ENCODE results near the gene MICALL1. TPM values are rescaled to one million over a fixed set of nuclear protein-coding genes. Genes with fewer than 3 reads are reported as not detected.

Gene MICALL1
- total RNA-seq, 1 donor from 2014 or later: 5.0 TPM

- peaks cover 6% of the 10 kb centered on the region for H3K27me3 Mint-ChIP-seq (ENCODE audit: insufficient read depth, low read depth)
- peaks cover under 1% of the 10 kb centered on the region for H3K36me3 Mint-ChIP-seq
- TF ChIP-seq EZH2phosphoT487 (IDR thresholded peaks at IDR 0.05): no peak
- no peak for TF ChIP-seq EZH2 (IDR thresholded peaks at IDR 0.05)
- no peak for TF ChIP-seq CTCF (IDR thresholded peaks at IDR 0.05)
- no peaks in the 10 kb centered on the region for H3K9me3 Mint-ChIP-seq
- Histone ChIP-seq H3K79me2 (ENCODE audit: low read depth) (no peaks in the 10 kb centered on the region), H4K20me1 (ENCODE audit: low read depth) (no peaks in the 10 kb centered on the region), H3K4me3 (no peak overlapping the region), H3K36me3 (no peaks in the 10 kb centered on the region), H3K4me1 (peaks cover 38% of the 10 kb centered on the region), H3F3A (ENCODE audit: low read depth) (peaks cover 42% of the 10 kb centered on the region), H3K27ac (peak overlapping the region; percentile 69), H3K9me3 (ENCODE audit: low read depth) (no peaks in the 10 kb centered on the region), H3K9ac (no peak overlapping the region), H2AFZ (replicated peaks) (no peak overlapping the region), H3K4me2 (no peak overlapping the region), H3K27me3 (no peaks in the 10 kb centered on the region)
- H3K4me3 Mint-ChIP-seq: no peak overlapping the region
- H3K4me1 Mint-ChIP-seq: peaks cover 30% of the 10 kb centered on the region
- peak; percentile 23 for DNase-seq (ENCODE audit: low spot score)
- peak overlapping the region; percentile 46 for H3K27ac Mint-ChIP-seq
Measured at GRCh38 chr22:37896939-37897338, 9.2 kb upstream of the MICALL1 start.

- H3K4me2 ChIP-seq: no peak overlapping the region
- no peak overlapping the region for H3K9ac ChIP-seq
- H3K27ac ChIP-seq: no peak overlapping the region
- H3K4me3 Mint-ChIP-seq: no peak overlapping the region
- peak overlapping the region; percentile 79 for H3K27ac Mint-ChIP-seq
- peaks cover 37% of the 10 kb centered on the region for H3F3A ChIP-seq (ENCODE audit: low read depth)
- H3K36me3 ChIP-seq: no peaks in the 10 kb centered on the region
- no peaks in the 10 kb centered on the region for H3K27me3 ChIP-seq
- DNase-seq (ENCODE audit: low spot score): no peak
- no peak for TF ChIP-seq EZH2phosphoT487 (IDR thresholded peaks at IDR 0.05)
- TF ChIP-seq CTCF (IDR thresholded peaks at IDR 0.05): no peak
- TF ChIP-seq EZH2 (IDR thresholded peaks at IDR 0.05): no peak
- no peaks in the 10 kb centered on the region for H3K9me3 Mint-ChIP-seq
- H2AFZ ChIP-seq (replicated peaks): no peak overlapping the region
- H3K4me1 ChIP-seq: peaks cover 38% of the 10 kb centered on the region
- H3K4me1 Mint-ChIP-seq: peaks cover 30% of the 10 kb centered on the region
- no peaks in the 10 kb centered on the region for H3K36me3 Mint-ChIP-seq
- peaks cover 6% of the 10 kb centered on the region for H3K27me3 Mint-ChIP-seq (ENCODE audit: insufficient read depth, low read depth)
- H3K9me3 ChIP-seq (ENCODE audit: low read depth): no peaks in the 10 kb centered on the region
- H3K4me3 ChIP-seq: no peak overlapping the region
- no peaks in the 10 kb centered on the region for H4K20me1 ChIP-seq (ENCODE audit: low read depth)
- H3K79me2 ChIP-seq (ENCODE audit: low read depth): no peaks in the 10 kb centered on the region
Measured at GRCh38 chr22:37897807-37898206, 8.3 kb upstream of the MICALL1 start.

GRCh38 chr22:37898441-37899181 lies 7.5 kb upstream of the MICALL1 start:
- H3F3A ChIP-seq (ENCODE audit: low read depth): peaks cover 37% of the 10 kb centered on the region
- H3K9ac ChIP-seq: no peak overlapping the region
- Mint-ChIP-seq H3K27ac (peak overlapping the region; percentile 79), H3K4me1 (peaks cover 27% of the 10 kb centered on the region), H3K4me3 (no peak overlapping the region), H3K27me3 (ENCODE audit: insufficient read depth, low read depth) (peaks cover 6% of the 10 kb centered on the region), H3K36me3 (no peaks in the 10 kb centered on the region), H3K9me3 (no peaks in the 10 kb centered on the region)
- no peaks in the 10 kb centered on the region for H3K27me3 ChIP-seq
- H3K4me2 ChIP-seq: no peak overlapping the region
- peaks cover 38% of the 10 kb centered on the region for H3K4me1 ChIP-seq
- H3K9me3 ChIP-seq (ENCODE audit: low read depth): no peaks in the 10 kb centered on the region
- H3K36me3 ChIP-seq: no peaks in the 10 kb centered on the region
- no peak overlapping the region for H2AFZ ChIP-seq (replicated peaks)
- no peaks in the 10 kb centered on the region for H3K79me2 ChIP-seq (ENCODE audit: low read depth)
- no peak for DNase-seq (ENCODE audit: low spot score)
- H3K27ac ChIP-seq: no peak overlapping the region
- H4K20me1 ChIP-seq (ENCODE audit: low read depth): no peaks in the 10 kb centered on the region
- no peak overlapping the region for H3K4me3 ChIP-seq
- TF ChIP-seq EZH2phosphoT487 (IDR thresholded peaks at IDR 0.05) (no peak), EZH2 (IDR thresholded peaks at IDR 0.05) (no peak), CTCF (IDR thresholded peaks at IDR 0.05) (no peak)
